ENCODE data around the gene PACRG. TPM values are rescaled to one million over a fixed set of nuclear protein-coding genes. Genes with fewer than 3 reads are reported as not detected.

PACRG gene
- total and polyA plus RNA-seq, 2 of the 13 experiments (the other 11 are each of a cell fraction or from before 2014, with no cell fraction given), result 0.13 TPM; not detected in 1

GRCh38 chr6:162957062-162957461 lies 229.3 kb downstream of the PACRG start:
- Histone ChIP-seq H3K4me3 (replicated peaks in 1 of 3; ENCODE audit: insufficient read depth in 1 of 3, low read depth in 2 of 3, low read length in 3 of 3) (no peak overlapping the region), H3K4me1 (ENCODE audit: insufficient read depth, low read length) (no peaks in the 10 kb centered on the region), H3K27me3 (ENCODE audit: control insufficient read depth in 1 of 2, insufficient read depth in 2 of 2, low read length in 2 of 2) (0 out of 5 replicates have a peak, but pooled peaks cover 0 to 4% of the 10 kb centered on the region in 2 experiments), H2AFZ (ENCODE audit: low read length) (no peak overlapping the region), H3K27ac (ENCODE audit: extremely low read length, insufficient read depth, low read length) (no peak overlapping the region), H3K36me3 (replicated peaks in 1 of 2; ENCODE audit: control insufficient read depth in 1 of 2, insufficient read depth in 2 of 2, low read length in 2 of 2) (no peaks in the 10 kb centered on the region), H3K9ac (ENCODE audit: insufficient read depth, low read depth, low read length) (no peak overlapping the region), H3K79me2 (ENCODE audit: insufficient read depth, low read length) (no peaks in the 10 kb centered on the region), H4K20me1 (ENCODE audit: insufficient read depth, low read length) (no peaks in the 10 kb centered on the region), H3K4me2 (ENCODE audit: low read depth, low read length) (no peak overlapping the region), H3K9me3 (ENCODE audit: low read length) (peaks cover 13% of the 10 kb centered on the region; the same call in 1 of the 2 replicates)
- no peak for TF ChIP-seq RFX3 (CRISPR knock-in tag; IDR thresholded peaks at IDR 0.05)
- no peak for TF ChIP-seq ZNF124 (CRISPR knock-in tag; IDR thresholded peaks at IDR 0.05)
- no peak for TF ChIP-seq ISX (CRISPR knock-in tag; conservative IDR thresholded peaks at IDR 0.05)
- no peak for TF ChIP-seq ZNF546 (CRISPR knock-in tag; conservative IDR thresholded peaks at IDR 0.05)
- TF ChIP-seq ZBTB42 (CRISPR knock-in tag; IDR thresholded peaks at IDR 0.05), result no peak
- no peak for TF ChIP-seq ZNF629 (CRISPR knock-in tag; conservative IDR thresholded peaks at IDR 0.05)
- TF ChIP-seq MAFK (conservative IDR thresholded peaks at IDR 0.05 in 1 of 2, IDR thresholded peaks at IDR 0.05 in 1 of 2; ENCODE audit: low read length in 2 of 2), result no peak
- TF ChIP-seq KLF16 (CRISPR knock-in tag; IDR thresholded peaks at IDR 0.05), result no peak
- no peak for TF ChIP-seq E2F1 (CRISPR knock-in tag; IDR thresholded peaks at IDR 0.05)
- in situ Hi-C loops (cut with HindIII; ENCODE audit: extremely low pct_ligation_motif_present, low pct_unique_long_range_greater_than_20kb) (no loop called here), intact Hi-C loops (cut with micrococcal nuclease; ENCODE audit: unreplicated experiment) (no loop called here)
- no peak for FAIRE-seq
- DNase-seq (ENCODE audit: low spot score), result no peak
- 3% methylated on average over 3 of the region's 3 CpGs for WGBS (ENCODE audit: low lambda C conversion rate)
- ChIA-PET POLR2A (no interaction called here), CTCF (ENCODE audit: low intra/inter-chr PET ratio, low total read pairs) (no interaction called here)
- no TSS peak for BruUV-seq (replicated peaks)
- ATAC-seq, result no peak
